SKM-1 treated with dmso at 0.1 percent for 144 hours (cell line): ENCODE data around the gene PAEP.

Experiments used
- DNase-seq: peaks from one replicate; lab custom pipeline; 2025; ENCODE audit not compliant: unreplicated experiment; lab: John Stamatoyannopoulos, UW

PAEP gene

DNA sequence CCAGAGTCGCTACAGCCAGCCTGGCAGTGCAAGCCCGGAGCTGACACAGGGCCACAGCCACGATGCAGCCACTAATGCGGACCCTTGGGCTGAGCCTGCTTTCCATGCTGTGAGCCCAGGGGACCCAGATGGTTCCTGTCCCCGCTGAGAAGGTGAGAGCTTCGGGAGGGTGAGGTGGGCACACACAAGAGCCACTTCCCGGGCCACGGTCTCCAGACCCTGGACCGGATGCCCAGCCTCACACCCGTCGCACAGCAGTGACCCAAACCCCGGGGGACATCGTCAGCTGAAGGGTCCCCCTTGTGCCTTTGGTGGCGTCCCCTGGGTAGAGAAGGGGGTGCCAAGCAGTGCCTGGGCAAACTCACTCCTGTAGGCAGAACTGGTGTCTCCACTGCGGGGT is 13.4 kb downstream of the PAEP start:
- no peak for DNase-seq

DNA sequence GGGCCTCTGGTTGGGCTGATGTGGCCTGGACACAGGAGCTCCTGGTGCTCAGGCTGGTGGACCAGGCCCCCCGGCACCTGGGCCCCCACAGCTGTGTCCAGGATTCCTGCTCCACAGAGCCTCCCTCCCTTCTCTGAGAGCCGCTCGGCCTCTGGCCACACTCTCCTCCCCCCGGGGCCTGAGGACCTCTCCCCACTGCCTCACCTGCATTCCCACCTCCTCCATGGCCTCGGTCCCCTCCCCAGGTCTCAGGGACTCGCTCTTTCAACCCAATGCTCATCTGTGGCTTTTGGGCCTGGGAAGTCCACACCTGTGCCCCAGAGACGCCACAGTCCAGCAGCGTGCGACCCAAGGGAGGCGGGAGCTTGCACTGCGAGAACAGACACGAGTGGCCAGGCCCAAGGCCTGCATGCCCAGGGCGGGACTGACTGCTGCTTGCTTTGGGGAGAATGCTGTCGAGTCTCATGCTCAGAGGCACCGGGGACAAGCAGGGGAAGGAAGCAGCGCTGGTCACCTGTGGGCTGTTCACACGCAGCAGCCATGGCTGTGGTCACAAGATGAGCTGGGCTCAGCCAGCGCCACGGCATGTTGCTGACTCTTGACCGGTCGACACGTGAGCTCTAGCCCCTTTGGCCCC is 14.6 kb downstream of the PAEP start:
- DNase-seq: no peak

DNA sequence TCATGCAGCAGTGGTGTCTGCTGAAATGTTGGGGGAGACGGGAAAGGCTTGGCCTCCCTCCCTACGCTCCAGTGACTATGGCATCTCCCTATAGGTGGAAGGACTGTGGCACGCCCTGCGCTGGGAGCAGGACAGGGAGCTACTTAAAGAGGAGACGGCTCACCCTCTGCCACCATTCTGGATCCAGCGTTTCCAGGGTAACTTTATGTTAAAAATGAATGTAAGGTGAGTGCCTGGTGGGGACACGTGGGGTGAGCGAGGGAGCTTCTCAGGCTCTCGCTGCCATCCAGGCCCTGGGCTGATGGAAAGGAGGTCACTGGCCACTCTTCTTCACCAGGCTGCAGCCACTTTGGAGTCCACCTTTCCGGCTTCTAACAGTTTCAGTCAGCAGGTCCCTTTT is 15.7 kb downstream of the PAEP start:
- no peak for DNase-seq

DNA sequence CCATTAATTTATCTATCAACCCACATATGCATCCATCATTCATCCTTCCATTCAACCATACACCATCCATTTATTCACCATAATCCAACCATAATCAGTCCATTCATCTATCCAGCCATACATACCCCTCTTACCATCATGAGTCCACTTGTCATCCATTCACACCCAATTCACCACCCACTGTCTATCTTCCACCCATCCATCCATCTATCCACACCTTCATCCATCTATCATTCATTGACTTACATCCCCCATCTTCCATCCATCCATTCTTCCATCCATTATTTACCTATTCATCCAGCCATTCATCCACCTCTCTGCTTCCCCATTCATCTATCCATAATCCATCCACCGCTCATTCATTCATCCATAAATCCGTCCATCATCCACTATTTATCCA is 17.8 kb downstream of the PAEP start:
- no peak for DNase-seq

GRCh38 chr9:135579889-135580660 is 18.5 kb downstream of the PAEP start:
- no peak for DNase-seq

- no peak for DNase-seq
These were observed 19.3 kb downstream of the PAEP start for GRCh38 chr9:135580664-135581380.

DNA sequence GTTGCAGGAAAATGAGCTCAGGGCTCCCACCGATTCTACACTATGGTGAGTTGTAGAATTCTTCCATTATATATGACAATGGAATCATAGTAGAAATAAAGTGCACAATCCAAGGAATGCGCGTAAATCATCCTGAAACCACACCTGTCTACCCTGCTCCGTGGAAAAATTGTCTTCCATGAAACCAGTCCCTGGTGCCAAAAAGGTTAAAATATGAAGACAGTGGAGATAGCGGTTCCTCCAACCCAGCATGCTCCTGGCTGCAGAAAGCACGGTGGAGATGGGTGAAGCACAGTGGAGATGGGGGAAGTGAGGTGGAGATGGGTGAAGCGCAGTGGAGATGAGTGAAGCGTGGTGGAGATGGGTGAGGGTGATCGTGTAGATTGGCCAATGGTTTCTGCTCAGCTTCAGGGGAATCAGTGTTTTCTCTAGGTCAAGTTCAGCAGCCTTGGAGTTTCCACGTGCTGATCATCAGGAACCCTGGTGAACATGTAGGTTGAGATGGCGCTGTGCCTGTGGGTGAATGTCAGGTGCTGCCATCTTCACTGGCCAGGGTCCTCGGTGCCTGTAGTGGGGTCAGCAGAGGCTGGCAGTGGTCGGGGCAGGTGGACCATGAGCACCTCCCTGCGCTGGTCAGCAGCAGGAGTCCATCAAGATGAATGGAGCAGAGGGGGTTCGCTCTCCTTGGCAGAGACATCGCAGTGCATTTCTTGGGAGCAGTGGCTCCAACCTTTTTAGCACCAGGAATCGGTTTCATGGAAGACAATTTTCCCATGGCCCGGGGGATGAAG is 20.3 kb downstream of the PAEP start:
- no peak for DNase-seq

DNA sequence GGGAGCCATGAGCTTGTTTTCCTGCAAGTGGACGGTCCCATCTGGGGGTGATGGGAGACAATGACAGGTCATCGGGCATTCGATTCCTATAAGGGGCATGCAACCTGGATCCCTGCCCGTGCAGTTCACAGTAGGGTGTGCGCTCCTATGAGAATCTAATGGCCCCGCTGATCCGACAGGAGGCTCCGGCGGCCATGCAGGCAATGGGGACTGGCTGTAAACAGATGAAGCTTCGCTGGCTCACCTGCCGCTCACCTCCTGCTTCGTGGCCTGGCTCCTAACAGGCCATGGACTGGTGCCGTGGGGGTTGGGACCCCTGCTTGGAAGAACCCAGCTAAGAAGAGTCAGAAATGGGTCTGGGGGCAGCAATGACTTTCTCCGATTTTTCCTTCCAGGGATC is 21.0 kb downstream of the PAEP start:
- no peak for DNase-seq

DNA sequence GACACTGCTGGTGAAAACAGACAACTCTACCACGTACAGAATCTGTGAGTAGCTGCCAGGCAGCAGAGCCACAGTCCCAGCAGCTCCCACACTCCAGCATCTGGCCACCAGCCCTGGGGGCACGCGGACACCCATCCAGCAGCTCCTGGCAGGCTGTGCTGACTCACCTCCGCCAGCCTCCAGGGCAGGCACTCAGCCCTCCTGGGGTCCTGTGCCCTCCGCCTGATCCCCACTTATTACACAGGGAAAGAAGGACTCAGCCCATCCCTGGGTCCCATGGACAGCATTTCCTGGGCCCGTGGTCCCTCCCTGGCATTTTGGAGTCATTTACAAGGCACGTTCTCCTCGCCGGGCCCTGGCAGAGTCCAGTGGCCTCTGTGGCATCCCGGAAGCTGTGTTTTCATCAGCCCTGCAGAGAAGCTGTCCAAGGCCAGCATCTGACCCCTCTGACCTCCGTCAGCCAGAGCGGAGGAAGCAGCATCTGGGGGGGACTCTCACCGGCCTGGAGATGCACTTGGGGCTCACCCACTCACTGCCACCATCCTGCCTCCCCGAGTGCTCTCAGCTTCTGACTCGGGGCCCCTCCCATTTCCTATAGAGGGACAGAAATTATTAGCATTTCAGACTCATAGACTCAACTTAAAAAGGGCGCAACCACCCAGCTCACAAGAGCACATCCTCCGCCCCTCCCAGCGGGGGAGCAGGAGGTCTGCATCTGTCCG is 21.6 kb downstream of the PAEP start:
- DNase-seq: no peak

DNA sequence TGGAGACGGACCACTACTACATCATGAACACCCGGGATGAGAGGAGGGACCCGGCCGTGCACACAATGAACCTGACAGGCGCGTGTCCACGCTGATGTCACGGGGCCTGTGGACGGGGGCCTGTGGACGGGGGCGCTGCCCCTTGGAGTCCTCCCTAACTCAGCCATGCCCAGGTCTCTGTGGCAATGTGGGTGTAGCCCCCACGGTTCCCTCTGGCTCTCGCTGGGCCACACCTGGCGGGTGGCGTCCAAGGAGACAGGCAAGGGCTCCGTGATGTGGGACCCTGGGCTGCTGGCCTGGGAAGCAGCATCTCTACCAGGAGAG is 22.1 kb downstream of the PAEP start:
- DNase-seq: no peak

GRCh38 chr9:135584371-135584770 is 22.8 kb downstream of the PAEP start:
- DNase-seq: no peak

DNA sequence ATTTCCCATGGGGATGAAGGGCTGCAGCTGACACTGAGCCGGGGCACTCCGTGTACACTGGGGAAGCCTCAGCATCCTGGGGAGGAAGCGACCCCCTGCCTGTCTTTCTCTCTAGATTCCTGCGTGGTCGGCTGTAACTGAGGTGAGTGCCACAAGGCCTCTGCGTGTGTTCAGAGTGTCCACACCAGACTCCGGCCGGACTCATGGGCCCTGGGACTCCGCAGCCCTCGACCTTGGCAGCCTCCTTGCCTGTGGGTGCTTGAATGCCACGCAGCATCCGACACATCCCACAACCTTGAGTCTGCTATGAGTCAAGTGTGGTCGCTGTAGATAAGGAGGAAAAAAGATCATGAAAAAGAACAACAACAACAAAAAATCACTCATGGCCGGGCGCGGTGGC is 23.4 kb downstream of the PAEP start:
- DNase-seq: no peak

- no peak for DNase-seq
These were observed 25.1 kb downstream of the PAEP start for GRCh38 chr9:135586601-135587109.

GRCh38 chr9:135587658-135588057 is 26.1 kb downstream of the PAEP start:
- DNase-seq: no peak

- DNase-seq: no peak
These were observed 26.8 kb downstream of the PAEP start for GRCh38 chr9:135588371-135588770.

- no peak for DNase-seq
These were observed 27.5 kb downstream of the PAEP start for GRCh38 chr9:135588886-135589595.

DNA sequence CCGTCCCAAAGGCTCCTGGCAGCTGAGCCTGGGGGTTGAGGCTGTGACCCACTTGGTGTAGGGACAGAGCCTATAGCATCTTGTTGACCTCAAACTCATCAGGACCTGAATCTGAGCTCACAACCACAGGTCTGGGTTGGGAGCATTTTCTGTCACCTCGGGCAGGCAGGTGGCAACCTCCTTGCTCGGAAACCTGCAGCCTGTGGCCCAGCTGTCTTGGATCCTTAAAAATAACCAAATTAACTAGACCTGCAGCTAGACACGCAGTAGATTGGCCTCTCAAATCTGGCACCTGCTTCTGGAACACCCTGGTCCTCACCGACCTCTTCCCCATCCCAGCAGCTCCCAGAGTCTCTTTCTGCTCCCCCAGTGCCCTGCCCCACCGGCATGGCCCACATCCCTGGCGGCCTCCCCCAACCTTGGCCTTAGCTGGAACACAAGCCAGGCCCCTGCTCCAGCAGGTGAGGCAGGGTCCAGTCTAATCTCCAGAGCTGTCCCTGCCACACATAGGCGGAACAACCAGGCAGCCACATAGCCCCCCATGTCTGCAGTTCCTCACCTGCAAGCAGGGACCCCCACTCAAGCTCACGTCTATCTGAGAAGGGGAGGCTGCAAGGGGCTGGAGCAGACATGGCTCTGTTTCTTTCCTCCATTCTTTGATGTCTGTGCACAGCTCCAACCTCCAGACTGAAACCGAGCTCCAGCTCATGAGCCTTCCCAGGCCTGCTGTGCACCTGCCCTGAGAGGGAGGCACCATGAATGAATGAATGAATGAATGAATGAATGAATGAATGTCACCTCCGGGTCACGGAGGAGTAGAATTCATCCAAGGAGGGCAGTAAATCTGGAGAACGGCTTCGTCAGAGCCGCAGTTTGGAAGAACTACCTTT is 28.3 kb downstream of the PAEP start:
- DNase-seq: no peak

GRCh38 chr9:135590486-135591079 is 29.0 kb downstream of the PAEP start:
- no peak for DNase-seq
